Measurements from ENCODE around the gene ERAP2. TPM values are rescaled to one million over a fixed set of nuclear protein-coding genes. Genes with fewer than 3 reads are reported as not detected.

ERAP2 gene
- total RNA-seq, 1 donor from 2014 or later, result 167 TPM

DNA sequence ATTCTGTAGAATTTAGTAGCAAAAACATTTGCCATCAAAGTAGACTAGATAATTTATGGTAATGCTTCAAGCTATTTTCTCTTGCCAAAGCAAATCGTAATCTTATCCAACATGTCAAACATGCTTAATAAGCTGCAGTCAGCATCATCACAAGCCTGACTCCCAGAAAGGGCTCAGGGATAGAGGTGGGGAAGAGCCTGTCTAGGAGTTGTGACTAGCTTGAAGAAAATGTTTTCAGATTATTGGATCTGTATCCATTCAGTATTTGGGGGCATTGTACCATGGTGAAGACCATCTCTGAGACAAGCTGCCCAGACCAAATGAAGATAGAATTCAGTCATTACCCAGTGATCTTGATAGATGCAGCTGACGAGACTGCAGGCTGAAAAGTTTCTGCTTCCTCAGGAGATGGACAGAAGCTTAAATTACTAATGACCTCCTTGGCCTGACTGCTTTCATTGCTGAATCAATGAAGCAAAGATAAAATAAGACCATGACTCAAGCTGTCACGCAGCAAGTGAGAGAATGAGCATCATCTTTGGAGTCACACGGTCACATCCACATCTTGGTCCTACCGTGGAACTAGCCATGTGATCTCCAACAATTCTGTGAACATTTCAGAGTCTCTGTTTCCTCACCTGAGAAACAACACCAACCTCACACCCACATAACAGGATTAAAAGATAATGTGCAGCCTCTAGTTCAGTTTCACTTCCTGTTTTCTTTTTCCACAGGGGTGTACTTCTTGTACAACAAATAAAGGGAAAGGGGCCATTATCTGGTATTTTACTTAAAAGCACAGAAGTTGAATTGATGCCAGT lies 9.4 kb downstream of the ERAP2 start:
- no peak for DNase-seq (ENCODE audit: extremely low read depth, low read depth, low spot score)

DNA sequence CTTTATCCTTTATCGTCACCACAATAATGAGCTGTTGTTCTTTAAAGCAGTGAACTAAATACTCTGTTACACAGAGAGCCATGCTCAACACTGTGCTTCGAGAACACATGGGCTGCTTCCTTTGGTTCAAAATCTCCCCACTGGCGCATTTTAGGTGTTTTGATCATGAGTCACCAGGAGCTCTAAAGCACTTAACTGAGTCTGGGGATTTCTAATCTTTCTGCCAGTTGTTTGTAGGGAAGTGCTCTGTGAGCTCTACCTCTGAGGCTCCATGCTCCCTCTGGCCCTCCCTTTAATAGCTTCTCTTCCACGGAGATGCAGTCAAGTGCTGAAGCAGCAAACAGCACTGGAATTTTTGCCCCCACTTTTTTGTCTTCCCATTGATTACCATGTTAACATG lies 17.0 kb downstream of the ERAP2 start:
- no peak for DNase-seq (ENCODE audit: extremely low read depth, low read depth, low spot score)

DNA sequence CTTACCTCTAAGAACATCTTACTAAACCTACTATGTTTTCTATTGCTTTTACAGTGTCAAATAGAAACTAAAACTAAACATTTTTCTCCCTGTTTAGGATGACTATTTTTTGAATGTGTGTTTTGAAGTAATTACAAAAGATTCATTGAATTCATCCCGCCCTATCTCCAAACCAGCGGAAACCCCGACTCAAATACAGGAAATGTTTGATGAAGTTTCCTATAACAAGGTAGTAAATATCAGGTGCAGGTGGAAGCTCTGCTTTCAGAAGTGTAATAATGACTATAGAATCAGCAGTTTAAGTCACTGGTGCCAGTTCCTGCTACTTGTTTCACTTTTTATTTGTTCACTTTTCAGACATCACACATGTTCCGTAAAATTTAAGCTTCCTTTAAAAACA lies 20.0 kb downstream of the ERAP2 start:
- DNase-seq (ENCODE audit: extremely low read depth, low read depth, low spot score), result no peak

DNA sequence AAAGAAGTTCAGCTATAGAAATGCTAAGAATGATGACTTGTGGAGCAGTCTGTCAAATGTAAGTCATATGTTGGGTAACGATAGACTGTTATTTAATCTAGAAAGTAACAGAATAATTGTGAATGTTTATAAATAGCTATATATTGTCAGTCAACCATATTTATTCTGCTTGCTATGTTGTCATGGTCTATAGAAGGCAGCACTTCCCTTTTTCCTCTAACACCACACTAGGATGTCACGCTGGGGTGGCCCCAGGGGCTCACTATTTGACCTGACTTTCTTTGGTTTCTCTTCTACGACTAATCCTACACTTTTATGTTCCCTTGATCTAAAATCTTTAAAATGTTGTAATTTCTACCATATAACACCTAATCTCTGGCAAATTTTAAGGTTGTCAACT lies 20.5 kb downstream of the ERAP2 start:
- DNase-seq (ENCODE audit: extremely low read depth, low read depth, low spot score), result no peak

DNA sequence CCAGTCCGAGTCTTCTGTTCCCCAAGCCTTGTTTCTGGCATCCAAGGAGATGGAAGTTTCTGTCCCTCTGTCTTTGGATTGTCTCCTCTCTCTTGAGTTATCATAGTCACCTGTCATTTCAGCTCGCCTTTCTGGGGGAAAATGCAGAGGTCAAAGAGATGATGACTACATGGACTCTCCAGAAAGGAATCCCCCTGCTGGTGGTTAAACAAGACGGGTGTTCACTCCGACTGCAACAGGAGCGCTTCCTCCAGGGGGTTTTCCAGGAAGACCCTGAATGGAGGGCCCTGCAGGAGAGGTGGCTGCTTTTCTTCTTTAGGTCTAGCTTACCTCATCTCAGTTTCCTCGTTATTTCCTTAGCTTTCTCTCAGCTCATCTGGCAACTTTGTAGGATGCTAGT lies 25.1 kb downstream of the ERAP2 start:
- no peak for DNase-seq (ENCODE audit: extremely low read depth, low read depth, low spot score)

DNA sequence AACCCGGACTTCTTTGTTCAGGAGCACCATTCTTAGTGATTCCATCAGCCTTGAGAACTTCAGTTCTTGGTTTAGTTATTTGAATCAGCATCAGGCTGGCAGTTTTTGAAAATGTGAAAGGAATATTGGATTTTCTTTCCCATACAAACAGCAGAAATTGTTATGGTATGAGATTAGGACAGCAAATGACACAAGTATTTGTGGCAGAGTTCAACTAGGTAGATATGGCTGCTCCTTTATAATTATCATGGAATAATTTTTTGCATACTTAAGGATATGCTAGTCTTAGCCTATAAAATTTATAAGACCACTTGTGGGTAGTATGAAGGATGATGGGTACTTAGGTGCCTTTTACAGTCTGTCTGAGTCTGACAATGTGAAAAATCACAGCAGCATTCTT lies 25.5 kb downstream of the ERAP2 start:
- no peak for DNase-seq (ENCODE audit: extremely low read depth, low read depth, low spot score)

DNA sequence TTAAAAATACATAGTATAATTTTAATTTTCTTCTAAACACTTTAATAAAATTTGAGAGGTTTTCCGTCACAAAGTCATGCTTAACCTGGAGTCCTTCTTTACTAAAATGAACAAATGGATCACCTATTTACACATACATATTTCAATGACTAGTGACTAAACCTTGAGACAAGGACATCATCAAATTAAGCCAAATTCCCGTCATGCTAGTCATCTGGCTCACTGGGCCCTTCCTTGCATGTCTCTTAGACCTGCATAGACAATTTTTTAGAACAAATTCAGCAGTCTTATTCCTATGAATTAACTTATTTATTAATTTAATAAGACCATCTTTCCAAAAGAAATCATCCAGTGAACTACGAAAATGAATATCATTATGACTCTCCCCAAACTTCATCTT lies 26.6 kb downstream of the ERAP2 start:
- DNase-seq (ENCODE audit: extremely low read depth, low read depth, low spot score), result no peak

DNA sequence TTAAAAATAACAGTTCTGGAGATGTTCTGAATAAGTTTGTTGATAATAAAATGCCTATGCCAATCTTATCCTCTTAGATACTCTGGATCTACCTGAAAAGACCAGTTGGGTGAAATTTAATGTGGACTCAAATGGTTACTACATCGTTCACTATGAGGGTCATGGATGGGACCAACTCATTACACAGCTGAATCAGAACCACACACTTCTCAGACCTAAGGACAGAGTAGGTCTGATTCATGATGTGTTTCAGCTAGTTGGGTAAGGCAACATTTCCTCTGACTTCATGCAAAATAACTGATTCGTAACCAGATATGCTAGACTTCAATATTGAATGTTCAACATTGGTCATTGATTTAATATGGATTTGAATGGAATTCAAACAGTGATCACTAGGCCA lies 27.0 kb downstream of the ERAP2 start:
- DNase-seq (ENCODE audit: extremely low read depth, low read depth, low spot score), result no peak

DNA sequence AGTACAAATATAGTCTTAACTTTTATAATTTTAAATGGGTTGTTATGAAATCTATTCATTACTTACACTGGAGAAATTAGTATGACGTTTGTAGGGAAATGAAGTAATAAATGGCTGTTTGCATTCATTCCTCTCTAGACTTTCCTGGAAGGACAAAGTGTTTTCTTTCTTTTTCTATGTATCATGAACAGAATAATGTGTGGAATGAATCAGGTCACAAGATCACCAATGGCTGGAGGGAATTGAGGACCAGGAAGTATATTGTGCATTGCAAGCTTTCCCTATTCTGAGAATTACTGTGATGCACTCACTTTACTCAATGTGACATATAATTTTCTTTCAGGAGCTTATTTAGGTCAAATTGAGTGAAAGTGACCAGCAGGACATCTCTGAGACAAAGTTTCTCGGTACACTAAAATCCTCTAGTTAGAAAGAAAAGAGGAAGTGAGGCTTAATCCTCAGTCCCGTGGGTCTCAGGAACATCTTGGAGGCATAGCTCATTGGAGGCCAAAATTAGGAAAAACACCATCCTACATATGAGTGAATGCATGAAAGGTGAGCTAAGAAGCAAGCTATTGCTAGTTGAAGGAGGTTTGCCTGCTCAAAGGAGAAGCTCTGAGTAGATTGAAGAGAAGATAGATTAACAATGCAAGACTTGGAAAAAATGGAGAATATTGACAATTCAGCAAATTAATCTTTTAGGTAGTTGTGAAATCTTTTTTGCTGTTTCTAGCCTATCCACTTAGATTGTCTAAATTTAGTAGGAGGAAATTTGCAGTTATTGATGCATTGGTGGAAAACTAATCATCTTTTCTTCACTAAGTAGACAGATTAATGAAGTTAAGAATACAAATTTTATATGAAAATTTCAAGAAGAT lies 28.0 kb downstream of the ERAP2 start:
- DNase-seq (ENCODE audit: extremely low read depth, low read depth, low spot score), result no peak

DNA sequence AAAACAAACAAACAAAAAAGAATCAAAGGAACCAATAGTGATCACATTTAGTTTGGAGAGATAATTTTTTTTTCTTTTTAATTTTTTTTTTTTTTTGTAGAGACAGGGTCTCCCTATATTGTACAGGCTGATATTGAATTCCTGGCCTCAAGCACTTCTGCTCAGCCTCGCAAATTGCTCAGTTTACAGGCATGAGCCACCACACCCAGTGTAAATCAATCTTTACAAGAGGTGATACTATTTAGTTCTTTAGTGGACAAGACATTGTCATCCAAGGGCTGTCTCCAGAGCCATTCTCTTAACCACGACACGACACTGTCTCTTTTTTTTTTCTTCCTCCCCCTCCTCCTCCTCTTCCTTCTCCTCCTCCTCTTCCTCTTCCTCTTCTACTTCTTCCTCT lies 29.6 kb downstream of the ERAP2 start:
- no peak for DNase-seq (ENCODE audit: extremely low read depth, low read depth, low spot score)

DNA sequence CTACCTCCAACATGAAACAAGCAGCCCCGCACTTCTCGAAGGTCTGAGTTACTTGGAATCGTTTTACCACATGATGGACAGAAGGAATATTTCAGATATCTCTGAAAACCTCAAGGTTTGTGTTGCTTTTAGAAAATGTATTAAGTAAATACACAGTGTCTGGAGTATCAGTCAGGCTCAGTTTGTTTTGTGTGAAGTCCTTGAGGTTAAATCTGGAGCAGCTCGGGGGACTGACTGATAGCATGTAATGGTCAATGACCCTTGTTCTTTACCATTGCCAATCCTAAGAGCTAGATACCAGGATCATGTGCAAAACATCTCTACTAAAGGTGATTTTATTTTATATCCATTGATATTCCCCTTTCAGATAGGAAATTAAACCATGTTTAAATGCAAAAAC lies 32.7 kb downstream of the ERAP2 start:
- no peak for DNase-seq (ENCODE audit: extremely low read depth, low read depth, low spot score)

DNA sequence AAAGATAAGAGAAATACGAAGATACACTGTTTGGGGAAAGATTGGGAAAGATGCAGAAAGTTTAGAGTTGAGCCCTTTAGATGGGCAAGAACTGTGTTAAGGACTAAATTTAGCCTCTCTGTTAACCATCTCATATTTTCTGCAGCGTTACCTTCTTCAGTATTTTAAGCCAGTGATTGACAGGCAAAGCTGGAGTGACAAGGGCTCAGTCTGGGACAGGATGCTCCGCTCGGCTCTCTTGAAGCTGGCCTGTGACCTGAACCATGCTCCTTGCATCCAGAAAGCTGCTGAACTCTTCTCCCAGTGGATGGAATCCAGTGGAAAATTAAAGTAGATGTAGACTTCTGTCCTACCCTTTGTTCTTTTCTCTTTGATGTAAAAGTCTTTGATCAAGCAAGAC lies 33.1 kb downstream of the ERAP2 start:
- DNase-seq (ENCODE audit: extremely low read depth, low read depth, low spot score), result no peak

DNA sequence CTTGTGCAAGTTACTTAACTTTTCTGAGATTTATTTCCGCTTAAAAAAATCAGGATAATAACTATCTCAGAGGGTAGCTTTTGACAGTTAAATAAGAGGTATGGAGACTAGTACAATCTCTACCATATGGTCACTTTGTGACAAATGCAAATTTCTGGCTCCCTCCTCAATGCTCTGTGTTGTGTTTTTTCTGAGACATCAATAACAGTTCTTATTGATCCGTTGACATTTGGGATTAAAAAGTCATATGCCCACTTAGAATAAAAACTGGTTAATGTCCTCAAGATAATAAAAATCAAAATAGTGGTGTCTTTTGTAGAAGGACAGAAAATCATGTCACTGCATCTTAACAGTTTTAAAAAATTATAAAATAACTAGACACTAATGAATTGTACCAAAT lies 34.8 kb downstream of the ERAP2 start:
- DNase-seq (ENCODE audit: extremely low read depth, low read depth, low spot score), result no peak

DNA sequence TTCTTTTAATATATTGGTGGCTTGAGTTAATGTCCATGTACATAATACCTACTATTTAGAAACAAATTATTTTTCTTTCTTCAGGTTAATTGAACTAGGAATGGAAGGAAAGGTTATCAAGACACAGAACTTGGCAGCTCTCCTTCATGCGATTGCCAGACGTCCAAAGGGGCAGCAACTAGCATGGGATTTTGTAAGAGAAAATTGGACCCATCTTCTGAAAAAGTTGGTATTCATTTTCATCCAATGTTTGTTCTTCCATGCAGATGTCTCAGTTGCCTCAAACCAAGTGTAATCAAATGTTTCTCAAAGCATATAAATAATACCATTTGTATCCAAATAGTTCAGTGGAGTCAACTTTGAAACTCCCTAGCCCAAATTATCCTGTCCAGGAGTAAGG lies 36.9 kb downstream of the ERAP2 start:
- no peak for DNase-seq (ENCODE audit: extremely low read depth, low read depth, low spot score)

DNA sequence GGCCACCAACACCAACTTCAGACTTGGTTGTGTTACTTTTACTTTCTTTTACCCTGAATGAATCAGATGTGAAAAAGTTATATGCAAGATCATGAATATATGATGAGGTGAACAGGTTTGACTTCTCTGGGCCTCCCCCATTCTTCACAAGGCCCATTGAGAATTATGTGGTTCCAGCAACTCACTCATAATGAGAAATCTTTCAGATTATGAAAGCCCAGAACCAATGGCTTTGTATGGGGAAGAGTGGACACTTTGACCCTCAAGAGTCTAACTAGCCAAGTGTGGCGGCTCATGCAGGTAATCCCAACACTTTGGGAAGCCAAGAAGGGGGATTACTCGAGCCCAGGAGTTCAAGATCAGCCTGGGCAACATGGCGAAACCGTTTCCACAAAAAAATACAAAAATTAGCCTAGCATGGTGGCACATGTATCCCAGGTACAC lies 43.5 kb downstream of the ERAP2 start:
- no peak for DNase-seq (ENCODE audit: extremely low read depth, low read depth, low spot score)

DNA sequence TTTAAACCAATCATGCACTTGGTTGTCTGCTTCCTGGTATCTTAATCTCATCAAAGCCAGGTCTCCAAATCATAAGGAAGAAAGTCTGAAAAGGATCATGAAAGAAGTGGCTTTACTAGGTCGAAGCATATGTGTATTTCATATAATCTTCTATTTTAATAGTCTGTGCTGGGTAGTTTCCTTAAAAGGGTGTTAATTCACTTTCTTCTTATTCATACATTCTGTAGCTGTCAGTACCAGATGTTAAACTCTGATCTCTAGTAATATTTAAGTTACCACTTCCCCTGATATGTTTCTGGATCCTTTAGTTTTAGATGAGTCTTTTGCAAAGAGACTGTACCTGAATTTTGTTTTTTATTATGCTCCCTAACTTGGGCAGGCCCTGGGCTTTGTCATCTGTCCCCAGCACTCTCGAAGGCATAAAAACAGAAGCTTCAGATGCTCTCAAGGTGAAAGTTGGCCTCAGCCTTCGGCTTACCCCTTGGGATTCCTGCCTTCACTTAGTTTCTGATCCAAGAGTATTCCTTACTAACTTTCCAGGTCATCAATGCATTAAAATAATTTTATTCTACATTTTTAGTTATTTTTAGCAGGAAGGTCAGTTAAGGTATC lies 44.5 kb downstream of the ERAP2 start:
- DNase-seq (ENCODE audit: extremely low read depth, low read depth, low spot score), result no peak

DNA sequence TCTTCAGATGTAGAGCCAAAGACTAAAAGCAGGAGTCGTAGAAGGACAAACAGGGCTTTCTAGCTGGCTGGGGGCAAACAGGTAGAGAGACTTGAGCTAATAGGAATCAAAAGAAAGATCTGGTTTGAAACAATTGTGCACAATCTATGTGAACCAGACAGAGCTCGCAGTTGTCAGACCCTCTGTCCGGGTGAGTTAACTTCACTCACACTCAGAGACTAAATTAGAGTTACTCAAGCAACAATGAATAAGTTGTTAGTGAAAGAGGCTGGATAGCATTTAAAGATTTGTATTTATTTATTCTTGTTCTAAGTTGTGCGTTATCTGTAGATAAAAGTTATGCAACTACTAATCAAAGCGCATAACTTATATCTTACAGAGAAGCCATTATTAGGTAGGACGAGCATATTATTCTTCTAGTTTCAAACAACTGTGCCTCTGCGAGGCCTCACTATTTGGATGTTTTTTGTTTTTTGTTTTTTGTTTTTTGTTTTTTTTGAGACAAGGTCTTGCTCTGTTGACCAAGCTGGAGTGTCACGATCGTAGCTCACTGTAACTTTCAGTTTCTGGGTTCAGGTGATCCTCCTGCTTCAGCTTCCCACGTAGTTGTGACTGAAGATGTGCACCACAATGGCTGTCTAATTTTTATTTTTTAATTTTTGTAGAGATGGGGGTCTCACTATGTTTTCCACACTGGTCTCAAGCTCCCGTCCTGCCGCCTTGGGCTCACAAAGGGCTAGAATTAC lies 46.4 kb downstream of the ERAP2 start:
- no peak for DNase-seq (ENCODE audit: extremely low read depth, low read depth, low spot score)

DNA sequence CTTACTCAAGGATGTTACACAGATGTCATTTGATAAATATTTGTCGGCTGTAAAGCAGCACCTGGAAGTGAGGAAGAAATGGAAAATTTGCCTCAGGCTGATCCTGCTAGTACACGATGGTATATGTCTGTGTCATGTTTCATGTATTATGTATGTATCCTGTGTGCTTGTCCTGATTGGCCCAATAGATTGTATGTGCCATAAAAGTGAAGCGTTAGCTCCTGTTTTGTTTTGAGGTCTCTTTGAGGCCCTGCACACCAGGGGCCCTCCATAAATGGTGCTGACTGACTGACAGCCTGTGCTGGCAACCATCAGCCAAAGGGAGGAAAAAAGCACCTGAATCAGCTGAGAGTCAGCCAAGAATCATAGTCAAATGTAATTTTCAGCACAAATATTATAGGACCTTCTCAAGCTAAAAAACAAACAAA lies 47.7 kb downstream of the ERAP2 start:
- DNase-seq (ENCODE audit: extremely low read depth, low read depth, low spot score), result no peak

DNA sequence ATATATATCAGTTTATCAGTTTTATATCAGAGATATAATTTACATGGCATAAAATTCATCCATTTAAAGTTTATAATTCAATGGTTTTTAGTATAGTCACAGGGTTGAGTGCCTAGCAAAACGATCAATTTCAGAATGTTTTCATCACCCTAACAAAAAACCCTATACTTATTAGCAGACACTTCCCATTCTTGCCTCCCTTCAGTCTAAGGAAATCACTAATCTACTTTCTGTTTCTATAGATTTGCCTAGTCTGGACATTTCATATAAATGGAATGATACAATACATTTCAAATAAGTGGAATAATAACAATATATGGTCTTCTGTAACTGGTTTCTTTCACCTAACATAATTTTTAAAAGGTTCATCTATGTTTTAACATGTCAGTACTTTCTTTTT lies 50.0 kb downstream of the ERAP2 start:
- no peak for DNase-seq (ENCODE audit: extremely low read depth, low read depth, low spot score)

DNA sequence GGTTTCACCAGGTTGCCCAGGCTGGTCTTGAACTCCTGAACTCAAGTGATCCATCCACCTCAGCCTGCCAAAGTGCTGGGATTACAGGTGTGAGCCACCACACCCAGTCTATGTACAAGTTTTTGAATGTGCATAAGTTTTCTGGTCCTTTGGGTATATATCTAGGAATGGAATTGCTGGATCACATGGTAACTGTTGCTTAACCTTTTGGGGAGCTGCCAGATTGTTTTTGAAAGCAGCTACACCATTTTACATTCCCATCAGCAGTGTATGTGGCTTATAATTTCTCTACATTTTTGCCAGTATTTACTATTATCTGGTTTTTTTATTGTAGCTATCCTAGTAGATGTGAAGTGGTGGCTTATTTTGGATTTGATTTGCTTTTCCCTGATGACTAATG lies 50.7 kb downstream of the ERAP2 start:
- no peak for DNase-seq (ENCODE audit: extremely low read depth, low read depth, low spot score)
